Cardiac fibroblast (primary cell): ENCODE data around the gene C3orf33.

Source experiments
- DNase-seq, 2 donors: peaks; one replicate each; pipeline versions ENCODE4 v3.0.0 to v3.0.0-alpha.2; 2010; ENCODE audit warnings: low read depth in 2 of 2
- H3K4me3 ChIP-seq, 2 donors: replicated peaks in 1 of 2; 1 replicate in 1 of 2; 2 replicates in 1 of 2; pipeline ENCODE4 v1.5.1; 2011; ENCODE audit warnings: low read depth in 2 of 2, low read length in 2 of 2, mild to moderate bottlenecking in 2 of 2, moderate library complexity in 1 of 2
- TF ChIP-seq, protein P1 (sequence below): IDR thresholded peaks from one replicate; pipeline ENCODE4 v1.5.1; 2011; ENCODE audit warnings: low read depth, mild to moderate bottlenecking, low read length, inconsistent platforms

The C3orf33 gene

DNA sequence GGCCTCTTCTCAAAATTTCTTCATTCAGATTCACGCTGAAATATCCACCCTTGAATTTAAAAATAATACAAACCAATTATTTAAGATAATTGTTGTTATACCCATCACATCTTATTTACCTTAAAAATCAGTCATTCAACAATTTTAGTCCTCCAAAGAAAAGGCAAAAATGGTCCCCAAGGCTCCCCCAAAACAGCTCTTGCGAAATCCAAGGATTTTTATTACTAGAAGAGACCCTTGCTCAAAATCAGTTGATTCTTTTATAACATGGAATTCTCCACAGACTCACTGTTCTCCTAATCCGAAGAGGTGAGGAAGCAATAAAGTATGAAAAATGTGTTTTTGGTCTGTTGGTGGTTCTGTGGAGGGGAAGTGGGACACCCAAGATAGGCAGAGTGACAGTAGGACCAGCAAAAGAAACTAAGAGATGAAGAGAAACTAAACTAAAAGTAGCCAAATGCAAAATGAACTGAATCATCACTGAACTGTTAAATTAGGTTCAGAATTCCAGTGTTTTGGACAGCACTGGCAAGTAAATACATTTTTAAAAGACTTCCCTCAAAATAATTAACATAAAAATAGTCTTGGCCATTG lies 42.1 kb downstream of the C3orf33 start:
- no peak overlapping the region for H3K4me3 ChIP-seq
- no peak for DNase-seq
- TF ChIP-seq, protein P1, sequence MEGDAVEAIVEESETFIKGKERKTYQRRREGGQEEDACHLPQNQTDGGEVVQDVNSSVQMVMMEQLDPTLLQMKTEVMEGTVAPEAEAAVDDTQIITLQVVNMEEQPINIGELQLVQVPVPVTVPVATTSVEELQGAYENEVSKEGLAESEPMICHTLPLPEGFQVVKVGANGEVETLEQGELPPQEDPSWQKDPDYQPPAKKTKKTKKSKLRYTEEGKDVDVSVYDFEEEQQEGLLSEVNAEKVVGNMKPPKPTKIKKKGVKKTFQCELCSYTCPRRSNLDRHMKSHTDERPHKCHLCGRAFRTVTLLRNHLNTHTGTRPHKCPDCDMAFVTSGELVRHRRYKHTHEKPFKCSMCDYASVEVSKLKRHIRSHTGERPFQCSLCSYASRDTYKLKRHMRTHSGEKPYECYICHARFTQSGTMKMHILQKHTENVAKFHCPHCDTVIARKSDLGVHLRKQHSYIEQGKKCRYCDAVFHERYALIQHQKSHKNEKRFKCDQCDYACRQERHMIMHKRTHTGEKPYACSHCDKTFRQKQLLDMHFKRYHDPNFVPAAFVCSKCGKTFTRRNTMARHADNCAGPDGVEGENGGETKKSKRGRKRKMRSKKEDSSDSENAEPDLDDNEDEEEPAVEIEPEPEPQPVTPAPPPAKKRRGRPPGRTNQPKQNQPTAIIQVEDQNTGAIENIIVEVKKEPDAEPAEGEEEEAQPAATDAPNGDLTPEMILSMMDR: no peak

DNA sequence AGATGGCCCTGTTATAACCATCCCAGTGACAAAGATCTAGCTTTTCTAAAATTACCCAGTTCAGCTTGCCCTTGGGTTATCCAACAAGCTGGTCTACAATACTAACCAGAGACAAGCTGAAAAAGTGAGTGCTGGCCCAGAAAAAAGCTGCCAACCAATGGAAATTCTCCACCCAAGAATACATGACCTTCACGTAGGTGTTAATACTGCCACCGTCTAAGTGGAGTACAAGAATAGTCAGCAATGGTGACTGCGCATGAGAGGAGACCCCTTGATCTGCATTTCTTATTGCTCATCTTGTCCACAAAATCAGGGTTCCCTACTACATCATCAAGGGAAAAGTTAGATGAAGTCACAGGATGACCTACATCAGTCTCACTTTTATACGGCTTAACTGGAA lies 45.4 kb downstream of the C3orf33 start:
- TF ChIP-seq, protein P1: no peak
- DNase-seq: no peak
- H3K4me3 ChIP-seq: no peak overlapping the region

- TF ChIP-seq, protein P1: no peak
- DNase-seq: no peak
- no peak overlapping the region for H3K4me3 ChIP-seq
Measured at GRCh38 chr3:155757577-155757976, 48.5 kb downstream of the C3orf33 start.

DNA sequence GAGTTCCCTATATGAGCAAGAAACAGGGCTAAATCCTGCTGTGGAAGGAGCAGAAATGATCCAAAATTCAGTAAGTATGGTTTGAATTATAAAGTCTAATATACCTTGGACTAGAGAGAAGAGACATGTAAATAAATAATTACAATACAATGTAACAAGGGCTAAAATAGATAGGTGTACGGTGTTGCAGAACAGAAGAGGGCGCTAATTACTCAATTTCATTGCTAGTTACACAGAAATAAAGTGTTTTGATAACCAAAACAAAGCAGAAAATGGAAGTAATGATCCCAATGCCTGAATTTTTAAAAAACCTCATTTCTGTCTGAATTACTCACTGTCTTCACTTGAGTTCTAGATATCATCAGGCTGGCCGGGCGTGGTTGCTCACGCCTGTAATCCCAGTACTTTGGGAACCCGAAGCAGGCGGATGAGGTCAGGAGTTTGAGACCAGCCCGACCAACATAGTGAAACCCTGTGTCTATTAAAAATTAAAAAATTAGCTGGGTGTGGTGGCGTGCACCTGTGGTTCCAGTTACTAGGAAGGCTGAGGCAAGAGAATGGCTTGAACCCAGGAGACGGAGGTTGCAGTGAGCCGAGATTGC lies 52.9 kb downstream of the C3orf33 start:
- TF ChIP-seq, protein P1: peak; percentile 39
- H3K4me3 ChIP-seq: no peak overlapping the region
- peak; percentile 56 to 65 for DNase-seq

DNA sequence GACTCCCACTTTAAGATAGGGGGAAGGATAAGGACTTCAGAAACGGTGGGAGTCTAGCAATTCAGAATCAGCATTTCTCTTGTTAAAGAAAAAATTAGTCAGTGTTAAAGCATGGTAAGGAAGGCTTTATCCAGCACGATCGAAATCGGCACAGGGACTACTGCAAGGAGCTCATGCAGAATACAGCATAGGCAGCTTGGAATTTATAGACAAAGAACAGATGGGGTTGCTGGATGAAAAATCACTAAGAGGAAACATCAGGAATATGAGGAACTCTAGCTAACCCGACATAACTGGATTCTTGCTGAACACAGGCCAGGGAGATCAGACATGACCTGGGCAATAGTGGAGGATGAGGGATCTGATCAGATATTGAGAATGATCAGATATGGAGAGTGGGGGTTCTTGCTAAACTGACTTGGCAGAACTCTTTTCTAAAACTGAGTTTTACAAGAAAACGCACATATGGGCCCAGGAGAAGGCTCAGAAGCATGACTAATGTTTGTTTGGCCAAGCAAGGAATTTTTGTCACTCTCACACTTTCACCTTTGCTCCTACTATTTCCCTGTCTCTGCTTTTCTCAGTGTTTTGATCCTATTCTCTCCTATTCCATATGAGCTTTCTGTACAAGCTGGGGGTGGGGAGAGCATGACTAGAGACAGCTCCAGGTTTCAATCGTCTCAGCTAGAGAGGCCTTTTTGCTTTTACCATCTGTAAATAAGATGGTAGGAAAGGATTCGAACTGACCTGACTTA lies 57.3 kb downstream of the C3orf33 start:
- no peak overlapping the region for H3K4me3 ChIP-seq
- DNase-seq: peak in 1 of 2 donors; percentile 13
- TF ChIP-seq, protein P1: no peak

DNA sequence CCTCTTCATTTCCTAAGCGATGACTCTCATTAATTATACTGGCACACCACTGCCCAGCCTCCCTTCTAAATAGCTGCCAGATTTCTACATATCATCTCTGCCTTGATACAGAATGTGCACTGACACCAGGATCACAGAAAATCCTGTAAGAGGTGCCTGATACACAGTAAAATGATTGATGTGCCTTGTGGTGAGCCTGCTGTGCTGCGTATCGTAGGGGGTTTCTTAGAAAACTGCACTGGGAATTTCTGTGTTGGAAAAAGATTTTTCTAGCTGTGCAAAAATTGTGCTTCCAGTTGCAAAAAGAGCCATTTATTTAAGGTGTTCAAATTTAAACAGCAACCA lies 58.2 kb downstream of the C3orf33 start:
- H3K4me3 ChIP-seq: no peak overlapping the region
- DNase-seq: no peak
- TF ChIP-seq, protein P1: no peak
